Measurements from ENCODE around the gene PAK3.

PAK3 gene

DNA sequence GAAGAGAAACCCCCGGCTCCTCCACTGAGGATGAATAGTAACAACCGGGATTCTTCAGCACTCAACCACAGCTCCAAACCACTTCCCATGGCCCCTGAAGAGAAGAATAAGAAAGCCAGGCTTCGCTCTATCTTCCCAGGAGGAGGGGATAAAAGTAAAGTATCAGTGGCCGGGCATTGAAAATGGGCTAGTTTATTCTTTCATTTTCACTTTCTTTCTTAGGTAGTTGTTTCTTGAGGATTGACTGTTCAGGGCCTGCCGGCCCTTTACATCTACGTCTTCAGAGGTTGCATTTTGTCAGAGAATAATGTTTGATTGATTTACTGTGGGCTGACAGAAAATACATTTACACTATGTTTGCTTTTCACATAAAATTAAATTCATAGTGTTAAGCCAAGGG lies 27.1 kb downstream of the PAK3 start (continued):
- TF ChIP-seq BACH2 (CRISPR knock-in tag; IDR thresholded peaks at IDR 0.05; ENCODE audit: borderline replicate concordance), result no peak

DNA sequence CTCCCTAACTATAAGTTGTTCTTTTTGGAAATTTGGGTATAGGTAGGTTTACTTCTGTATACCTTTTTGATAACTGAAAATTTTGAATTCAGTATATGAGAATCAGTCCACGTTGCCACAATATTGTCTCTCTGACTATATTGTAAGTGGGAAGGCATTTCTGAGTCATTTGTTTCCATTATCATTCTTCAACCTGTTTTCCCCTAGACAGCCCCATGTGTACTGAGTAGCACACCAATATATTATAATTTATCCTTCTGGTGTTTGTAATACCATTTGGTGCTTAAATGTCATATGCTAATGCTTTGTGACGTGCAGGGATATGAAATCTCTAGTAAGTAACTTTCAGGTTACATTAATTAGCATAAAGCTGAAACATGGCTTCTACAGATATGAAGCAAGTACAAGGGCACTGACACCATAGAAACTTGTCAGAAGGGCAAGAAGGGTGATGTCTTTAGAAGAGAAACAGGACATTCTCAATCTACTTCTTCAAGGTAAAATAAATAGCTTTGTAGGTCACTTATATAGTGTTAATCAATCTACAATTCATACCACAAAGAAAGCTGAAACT lies 27.7 kb downstream of the PAK3 start:
- no peak for ATAC-seq
- no peak for TF ChIP-seq TOX (CRISPR knock-in tag; IDR thresholded peaks at IDR 0.05; ENCODE audit: borderline replicate concordance)
- TF ChIP-seq TCF4 (CRISPR knock-in tag; IDR thresholded peaks at IDR 0.05; ENCODE audit: borderline replicate concordance), result no peak
- no peak for TF ChIP-seq POU6F1 (CRISPR knock-in tag; IDR thresholded peaks at IDR 0.05; ENCODE audit: borderline replicate concordance, low read depth)
- TF ChIP-seq ESRRG (CRISPR knock-in tag; IDR thresholded peaks at IDR 0.05), result no peak
- TF ChIP-seq CREB5 (CRISPR knock-in tag; IDR thresholded peaks at IDR 0.05; ENCODE audit: low read depth), result no peak
- TF ChIP-seq RARB (CRISPR knock-in tag; IDR thresholded peaks at IDR 0.05), result no peak
- no peak for TF ChIP-seq ZNF70 (CRISPR knock-in tag; IDR thresholded peaks at IDR 0.05)

- no peak for ATAC-seq
- TF ChIP-seq PPARA (CRISPR knock-in tag; IDR thresholded peaks at IDR 0.05; ENCODE audit: borderline replicate concordance) (no peak), RARB (CRISPR knock-in tag; IDR thresholded peaks at IDR 0.05) (no peak), TOX (CRISPR knock-in tag; IDR thresholded peaks at IDR 0.05; ENCODE audit: borderline replicate concordance) (no peak), ISL1 (CRISPR knock-in tag; IDR thresholded peaks at IDR 0.05) (no peak), BACH2 (CRISPR knock-in tag; IDR thresholded peaks at IDR 0.05; ENCODE audit: borderline replicate concordance) (no peak), ZFP3 (CRISPR knock-in tag; IDR thresholded peaks at IDR 0.05) (no peak), ZNF8 (CRISPR knock-in tag; IDR thresholded peaks at IDR 0.05) (no peak), CSRNP3 (CRISPR knock-in tag; IDR thresholded peaks at IDR 0.05) (no peak), POU6F1 (CRISPR knock-in tag; IDR thresholded peaks at IDR 0.05; ENCODE audit: borderline replicate concordance, low read depth) (no peak), ARNTL (CRISPR knock-in tag; IDR thresholded peaks at IDR 0.05; ENCODE audit: borderline replicate concordance, low read depth) (no peak), ESRRG (CRISPR knock-in tag; IDR thresholded peaks at IDR 0.05) (no peak), OSR1 (CRISPR knock-in tag; IDR thresholded peaks at IDR 0.05) (no peak), CSDC2 (CRISPR knock-in tag; IDR thresholded peaks at IDR 0.05) (no peak), ZNF70 (CRISPR knock-in tag; IDR thresholded peaks at IDR 0.05) (no peak), GLIS3 (CRISPR knock-in tag; IDR thresholded peaks at IDR 0.05) (no peak), TCF4 (CRISPR knock-in tag; IDR thresholded peaks at IDR 0.05; ENCODE audit: borderline replicate concordance) (no peak)
- TF ChIP-seq, protein P1, sequence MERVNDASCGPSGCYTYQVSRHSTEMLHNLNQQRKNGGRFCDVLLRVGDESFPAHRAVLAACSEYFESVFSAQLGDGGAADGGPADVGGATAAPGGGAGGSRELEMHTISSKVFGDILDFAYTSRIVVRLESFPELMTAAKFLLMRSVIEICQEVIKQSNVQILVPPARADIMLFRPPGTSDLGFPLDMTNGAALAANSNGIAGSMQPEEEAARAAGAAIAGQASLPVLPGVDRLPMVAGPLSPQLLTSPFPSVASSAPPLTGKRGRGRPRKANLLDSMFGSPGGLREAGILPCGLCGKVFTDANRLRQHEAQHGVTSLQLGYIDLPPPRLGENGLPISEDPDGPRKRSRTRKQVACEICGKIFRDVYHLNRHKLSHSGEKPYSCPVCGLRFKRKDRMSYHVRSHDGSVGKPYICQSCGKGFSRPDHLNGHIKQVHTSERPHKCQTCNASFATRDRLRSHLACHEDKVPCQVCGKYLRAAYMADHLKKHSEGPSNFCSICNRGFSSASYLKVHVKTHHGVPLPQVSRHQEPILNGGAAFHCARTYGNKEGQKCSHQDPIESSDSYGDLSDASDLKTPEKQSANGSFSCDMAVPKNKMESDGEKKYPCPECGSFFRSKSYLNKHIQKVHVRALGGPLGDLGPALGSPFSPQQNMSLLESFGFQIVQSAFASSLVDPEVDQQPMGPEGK (CRISPR knock-in tag; IDR thresholded peaks at IDR 0.05; ENCODE audit: borderline replicate concordance), result no peak
Observed at GRCh38 chrX:111124418-111124817, 28.4 kb downstream of the PAK3 start.

GRCh38 chrX:111127038-111127437 lies 31.0 kb downstream of the PAK3 start:
- no peak for TF ChIP-seq ESRRG (CRISPR knock-in tag; IDR thresholded peaks at IDR 0.05)
- TF ChIP-seq ZC3H10 (CRISPR knock-in tag; IDR thresholded peaks at IDR 0.05), result no peak
- TF ChIP-seq RARB (CRISPR knock-in tag; IDR thresholded peaks at IDR 0.05), result no peak
- no peak for TF ChIP-seq ZNF70 (CRISPR knock-in tag; IDR thresholded peaks at IDR 0.05)
- ATAC-seq, result no peak

Measured in SK-N-SH treated with all-trans-retinoic acid at 6 μM for 48 hours (cell line).